ENCODE results near the gene LZTS2. TPM values are rescaled to one million over a fixed set of nuclear protein-coding genes. Genes with fewer than 3 reads are reported as not detected.
"Not testable (repeated sequence)": the region's sequence is repeated elsewhere in the genome, so short reads cannot be mapped to it uniquely, and the experiment has no call there.

The LZTS2 gene
- total RNA-seq, 1 donor from 2014 or later, result 47.2 TPM

DNA sequence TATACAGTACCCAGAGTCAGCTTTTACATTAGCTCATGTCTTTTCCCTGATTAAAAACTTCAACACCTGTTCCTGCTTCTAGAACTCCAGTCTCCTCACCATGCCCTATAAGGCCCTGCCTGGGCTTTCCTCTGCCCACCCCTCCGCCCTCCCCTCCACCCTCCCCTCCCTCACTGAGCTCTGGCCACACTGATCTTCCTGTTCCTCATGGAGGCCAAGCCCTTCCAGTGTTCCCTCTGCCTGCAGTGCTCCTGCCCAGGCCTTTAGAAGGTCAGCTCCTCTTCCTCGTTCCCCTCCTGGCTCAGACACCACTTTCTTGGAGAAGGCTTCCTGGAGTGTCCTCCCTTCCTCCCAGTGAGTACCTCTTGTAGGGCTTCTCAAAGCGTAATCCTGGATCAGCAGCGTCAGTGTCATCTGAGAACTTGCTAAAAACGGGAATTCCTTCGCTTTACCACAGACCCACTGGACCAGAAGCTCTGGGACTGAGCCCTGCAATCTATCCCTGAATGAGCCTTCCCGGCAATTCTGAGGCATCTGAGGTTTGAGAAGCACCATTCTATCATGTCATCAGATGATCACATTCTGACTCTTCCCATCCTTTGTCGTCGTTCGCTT is 27.6 kb downstream of the LZTS2 start:
- intact Hi-C loops (cut with DNase I), result no loop called here
- no peak for DNase-seq (ENCODE audit: low spot score)

DNA sequence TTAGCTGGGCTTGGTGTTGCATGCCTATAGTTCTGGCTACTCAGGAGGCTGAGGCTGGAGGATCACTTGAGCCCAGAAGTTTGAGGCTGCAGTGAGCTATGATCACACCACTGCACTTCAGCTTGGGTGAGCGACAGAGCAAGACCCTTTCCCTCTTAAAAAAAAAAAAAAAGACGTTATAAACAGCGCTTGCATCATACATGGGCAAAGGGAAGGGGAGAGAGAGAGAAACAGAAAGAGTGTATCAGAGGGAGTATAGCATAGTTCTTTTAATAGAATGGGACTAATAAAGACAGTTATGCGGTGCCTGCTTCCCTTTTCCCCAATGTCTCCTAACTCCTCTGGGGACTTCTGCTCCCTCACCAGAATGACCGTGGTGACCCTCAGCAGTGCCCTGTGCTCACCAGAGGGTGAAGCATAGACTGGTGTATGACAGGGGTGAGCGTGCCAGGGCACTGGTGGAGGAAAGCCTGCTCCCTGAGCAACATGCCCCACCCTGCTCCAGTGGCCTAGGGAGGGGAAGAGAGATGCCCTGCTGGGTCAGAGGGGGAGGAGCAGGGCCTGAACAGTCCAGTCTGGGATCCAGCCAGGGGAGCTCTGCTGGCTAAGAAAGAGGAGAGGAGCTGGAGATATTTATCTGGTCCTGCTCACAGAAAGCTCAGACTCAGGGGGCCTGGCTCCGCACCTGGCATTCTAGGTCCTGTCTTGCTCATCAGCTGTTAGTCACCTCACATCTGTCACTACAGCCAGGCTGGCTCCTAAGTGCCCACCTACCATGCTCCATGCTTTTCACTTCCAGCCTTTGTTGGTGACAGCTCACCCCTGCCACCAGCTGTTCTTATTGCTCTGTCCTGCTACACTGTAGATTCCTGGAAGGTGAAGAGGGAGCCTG is 29.1 kb downstream of the LZTS2 start:
- intact Hi-C loops (cut with DNase I), result no loop called here
- no peak for DNase-seq (ENCODE audit: low spot score)

DNA sequence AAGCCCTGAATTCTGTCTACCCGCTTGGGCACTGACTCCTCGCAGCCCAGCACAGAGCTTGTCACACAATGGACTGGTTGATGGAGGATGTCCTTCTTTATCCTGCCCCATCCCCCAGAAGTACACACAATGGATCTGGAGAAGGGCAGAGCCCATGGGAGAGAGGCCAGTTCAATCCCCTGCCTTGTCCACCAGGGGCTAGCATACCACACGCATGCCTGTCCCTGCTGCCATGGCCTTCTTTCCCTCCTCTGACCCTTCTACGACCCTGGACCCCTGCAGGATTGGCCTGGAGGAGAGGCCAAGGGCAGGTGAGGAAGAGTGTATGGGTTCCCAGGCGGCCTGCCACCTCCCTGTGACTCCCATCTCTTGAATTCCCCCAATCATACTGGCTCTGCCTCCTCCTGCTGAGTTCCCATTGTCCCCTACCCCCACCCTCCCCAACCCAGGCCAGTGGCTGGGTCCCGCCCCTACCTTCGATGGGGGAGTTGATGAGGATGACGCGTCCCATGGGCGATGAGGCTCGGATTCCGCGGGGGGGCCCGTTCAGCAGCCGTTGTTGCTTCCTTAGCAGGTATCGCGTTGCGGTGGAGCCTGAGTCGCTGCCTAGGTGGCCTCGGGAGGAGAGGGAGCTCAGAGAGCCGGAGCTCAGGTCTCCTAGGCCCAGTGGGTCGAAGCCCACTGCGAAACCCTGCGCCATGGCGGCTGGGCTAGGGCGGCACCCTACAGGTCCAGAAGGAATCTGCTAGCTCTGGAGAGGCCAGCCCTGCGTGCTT is 30.1 kb downstream of the LZTS2 start:
- DNase-seq (ENCODE audit: low spot score), result no peak
- intact Hi-C loops (cut with DNase I), result loop anchor here (2.0 kb wide), 1 partner anchor 31 kb away; the partner anchor contains the start of gene LZTS2

DNA sequence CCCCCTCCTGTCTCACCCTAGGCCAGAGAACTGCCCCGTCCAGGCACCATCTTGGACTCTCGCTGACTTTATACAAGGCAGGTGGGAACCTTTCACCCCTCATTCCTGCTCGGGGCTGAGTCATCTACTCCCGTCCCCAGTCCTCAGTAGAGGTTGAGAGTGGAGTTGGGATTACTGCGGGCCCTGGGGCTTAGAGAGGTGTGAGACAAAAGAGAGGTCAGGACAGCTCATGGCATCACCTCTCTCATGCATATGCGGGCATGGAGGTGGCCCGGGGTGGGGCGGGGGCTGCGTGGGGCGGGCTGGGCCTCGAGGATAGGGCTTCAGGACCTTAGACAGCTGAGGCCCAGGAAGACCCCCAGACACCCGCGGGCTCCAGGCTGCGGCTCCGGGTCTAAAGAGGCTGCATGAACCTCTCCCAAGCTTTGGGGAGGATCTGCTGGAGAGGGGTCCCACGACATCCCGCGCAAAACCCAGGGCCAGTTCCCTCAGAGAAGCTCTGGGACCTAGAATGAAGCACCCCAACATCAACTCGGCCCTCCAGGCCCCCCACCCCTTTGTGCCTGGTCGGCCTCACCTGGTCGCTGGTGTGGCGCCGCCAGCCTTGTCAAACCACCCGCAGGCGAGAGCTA is 31.0 kb downstream of the LZTS2 start:
- no peak for DNase-seq (ENCODE audit: low spot score)
- intact Hi-C loops (cut with DNase I), result loop anchor here (2.0 kb wide), 1 partner anchor 32 kb away; the partner anchor contains the start of gene LZTS2

DNA sequence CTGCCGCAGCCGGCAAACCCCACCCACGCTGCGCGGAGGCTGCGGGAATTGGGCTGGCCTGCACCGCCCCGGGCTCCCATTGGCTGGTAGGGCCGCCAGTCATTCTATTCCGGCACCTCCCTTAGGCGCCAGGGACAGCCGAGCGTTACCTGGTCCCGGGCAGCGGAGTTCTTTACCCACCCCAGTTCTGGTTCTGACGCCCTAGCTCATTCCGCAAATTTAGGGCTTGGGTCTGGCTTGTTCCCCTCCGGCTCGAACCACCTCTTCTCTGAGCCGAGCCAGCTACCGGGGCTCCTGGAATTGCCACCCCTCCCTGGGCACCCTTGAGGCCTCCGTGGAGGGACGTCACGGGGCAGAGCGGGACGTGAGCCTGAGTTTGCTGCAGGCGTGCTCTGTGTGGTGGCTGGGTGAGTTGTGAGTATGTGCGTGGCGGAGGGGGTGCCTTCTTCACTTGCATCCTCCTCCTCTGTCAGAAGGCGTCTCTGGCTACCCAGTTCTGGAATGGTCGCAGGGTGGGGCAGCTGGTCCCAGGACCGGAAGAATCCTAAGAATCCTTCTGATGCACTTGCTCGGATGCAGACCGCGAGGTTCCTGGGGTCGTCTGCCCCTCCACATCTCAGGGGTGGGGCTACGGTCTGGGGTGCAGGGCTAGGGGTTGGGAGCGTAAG is 31.7 kb downstream of the LZTS2 start, which contains the start of the genes PDZD7 and SFXN3:
Gene PDZD7, minus strand, starts transcription at position 2 of the 668 bp plus-strand sequence. CDS start 910 bp downstream, outside the sequence.
Gene SFXN3, plus strand, starts transcription at position 107 of the 668 bp plus-strand sequence. CDS start 3,461 bp downstream, outside the sequence.
- intact Hi-C loops (cut with DNase I), result loop anchor here (2.0 kb wide), 1 partner anchor 32 kb away; the partner anchor contains the start of gene LZTS2
- DNase-seq (ENCODE audit: low spot score), result peak; percentile 99

DNA sequence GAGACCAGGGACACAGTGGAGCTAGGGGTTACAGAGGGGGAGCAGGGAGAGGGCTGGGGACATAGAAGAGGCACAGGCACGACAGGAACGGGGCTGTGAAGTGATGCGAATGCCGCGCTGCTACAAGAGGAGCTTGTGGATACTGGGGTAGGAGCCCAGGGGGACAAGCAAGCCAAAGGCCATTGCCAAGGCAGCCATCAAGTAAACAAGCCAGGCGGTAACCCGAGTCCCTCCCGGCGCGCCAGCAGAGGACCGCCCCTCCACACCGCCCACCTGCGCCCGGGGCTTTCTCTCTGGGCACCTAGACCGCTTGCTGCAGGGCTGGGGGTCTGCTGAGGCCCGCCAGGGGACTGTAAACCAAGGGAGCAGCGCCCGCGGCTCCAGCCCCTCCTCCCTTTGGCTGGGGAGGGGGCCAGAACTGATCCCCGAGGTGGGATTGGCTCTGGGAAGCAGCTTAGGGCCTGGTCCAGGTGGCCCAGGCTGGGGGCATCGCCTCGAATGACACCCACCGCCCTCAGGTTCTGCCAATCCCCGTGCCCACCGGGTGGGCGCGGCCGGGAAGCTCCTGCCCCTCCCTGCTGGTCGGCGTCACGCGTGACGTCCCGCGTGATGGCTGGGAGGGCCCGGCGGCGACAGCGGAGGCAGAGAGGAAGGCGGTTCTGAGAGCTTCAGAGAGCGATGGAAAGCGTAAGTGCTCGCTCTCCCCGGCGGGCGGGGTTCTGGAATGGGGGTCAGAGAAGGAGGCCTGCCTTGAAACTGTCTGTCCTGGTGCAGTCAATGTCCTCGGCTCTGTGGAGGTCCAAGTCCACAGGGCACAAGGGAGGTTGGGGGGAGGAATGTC is 32.4 kb downstream of the LZTS2 start:
- intact Hi-C loops (cut with DNase I), result loop anchor here (2.0 kb wide), 1 partner anchor 33 kb away; the partner anchor contains the start of gene LZTS2
- peak; percentile 94 for DNase-seq (ENCODE audit: low spot score)

DNA sequence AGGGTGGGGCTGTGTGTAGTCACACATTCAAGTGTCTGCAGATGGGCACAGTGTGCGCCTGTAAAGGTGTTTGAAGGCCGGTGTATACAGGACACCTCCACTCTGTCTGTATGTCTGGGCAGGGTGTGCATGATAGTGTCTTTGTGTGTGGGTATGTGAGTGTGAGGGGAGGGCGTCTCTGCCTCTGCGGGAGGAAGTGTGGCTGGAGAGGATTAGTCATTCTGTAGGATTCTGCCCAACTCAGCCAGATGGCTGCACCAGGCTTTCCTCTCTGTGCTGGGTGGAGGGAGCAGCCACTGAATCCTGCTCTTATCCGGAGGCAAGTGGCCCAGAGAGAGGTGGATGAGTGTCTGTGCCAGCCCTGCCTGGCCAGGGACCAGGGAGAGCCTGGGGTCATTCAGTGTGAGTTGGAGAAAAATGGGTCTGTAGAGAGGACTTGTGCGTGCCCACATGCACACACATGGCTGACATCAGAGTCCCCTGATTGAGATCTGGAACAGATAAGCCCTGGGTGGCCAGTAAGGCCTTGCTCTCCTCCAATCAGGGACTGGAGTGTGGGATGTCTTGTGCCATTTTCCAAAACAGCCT is 33.1 kb downstream of the LZTS2 start:
- DNase-seq (ENCODE audit: low spot score), result peak; percentile 84
- intact Hi-C loops (cut with DNase I), result no loop called here

DNA sequence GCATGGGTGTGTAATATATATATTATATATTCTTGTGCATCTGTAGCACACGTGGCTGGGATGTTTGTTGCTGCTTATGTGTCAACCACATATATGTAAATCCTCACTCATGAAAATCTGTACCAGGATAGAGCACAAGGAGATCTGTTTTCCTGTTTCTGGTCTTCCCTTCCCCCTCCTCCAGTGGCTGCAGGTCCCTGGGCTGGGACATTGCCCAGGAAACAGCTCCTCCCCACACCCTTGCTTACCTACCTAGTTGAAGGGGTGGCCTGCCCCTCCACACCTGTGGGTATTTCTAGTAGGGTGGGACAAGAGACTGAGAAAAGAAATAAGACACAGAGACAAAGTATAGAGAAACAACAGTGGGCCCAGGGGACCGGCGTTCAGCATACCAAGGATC is 33.7 kb downstream of the LZTS2 start:
- intact Hi-C loops (cut with DNase I), result no loop called here
- no peak for DNase-seq (ENCODE audit: low spot score)

DNA sequence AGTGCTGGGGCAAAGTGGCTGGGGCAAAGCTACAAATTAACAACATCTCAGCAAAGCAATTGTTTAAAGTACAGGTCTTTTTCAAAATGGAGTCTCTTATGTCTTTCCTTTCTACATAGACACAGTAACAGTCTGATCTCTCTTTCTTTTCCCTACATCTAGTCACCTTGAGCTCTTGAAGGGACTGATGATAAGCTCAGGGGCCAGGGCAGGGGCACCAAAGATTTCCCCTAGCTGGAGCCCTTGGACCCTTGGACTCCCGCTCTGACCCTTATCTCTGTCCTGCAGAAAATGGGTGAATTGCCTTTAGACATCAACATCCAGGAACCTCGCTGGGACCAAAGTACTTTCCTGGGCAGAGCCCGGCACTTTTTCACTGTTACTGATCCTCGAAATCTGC is 34.8 kb downstream of the LZTS2 start:
- intact Hi-C loops (cut with DNase I); DNase-seq (ENCODE audit: low spot score): not testable (repeated sequence)

DNA sequence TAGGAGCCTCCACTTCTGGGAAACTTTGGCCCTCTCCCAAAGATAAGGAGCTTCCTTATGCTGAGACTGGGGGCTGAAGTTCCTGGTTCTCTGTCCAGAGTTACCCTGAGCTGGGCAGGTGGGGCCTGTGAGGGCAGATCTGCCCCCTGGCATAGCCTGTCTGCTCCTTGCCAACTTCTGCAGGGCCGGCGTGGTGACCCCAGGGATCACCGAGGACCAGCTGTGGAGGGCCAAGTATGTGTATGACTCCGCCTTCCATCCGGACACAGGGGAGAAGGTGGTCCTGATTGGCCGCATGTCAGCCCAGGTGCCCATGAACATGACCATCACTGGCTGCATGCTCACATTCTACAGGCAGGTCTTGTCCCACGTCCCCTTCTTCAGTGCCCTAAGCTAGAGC is 35.7 kb downstream of the LZTS2 start:
- DNase-seq (ENCODE audit: low spot score), result no peak
- intact Hi-C loops (cut with DNase I), result no loop called here

DNA sequence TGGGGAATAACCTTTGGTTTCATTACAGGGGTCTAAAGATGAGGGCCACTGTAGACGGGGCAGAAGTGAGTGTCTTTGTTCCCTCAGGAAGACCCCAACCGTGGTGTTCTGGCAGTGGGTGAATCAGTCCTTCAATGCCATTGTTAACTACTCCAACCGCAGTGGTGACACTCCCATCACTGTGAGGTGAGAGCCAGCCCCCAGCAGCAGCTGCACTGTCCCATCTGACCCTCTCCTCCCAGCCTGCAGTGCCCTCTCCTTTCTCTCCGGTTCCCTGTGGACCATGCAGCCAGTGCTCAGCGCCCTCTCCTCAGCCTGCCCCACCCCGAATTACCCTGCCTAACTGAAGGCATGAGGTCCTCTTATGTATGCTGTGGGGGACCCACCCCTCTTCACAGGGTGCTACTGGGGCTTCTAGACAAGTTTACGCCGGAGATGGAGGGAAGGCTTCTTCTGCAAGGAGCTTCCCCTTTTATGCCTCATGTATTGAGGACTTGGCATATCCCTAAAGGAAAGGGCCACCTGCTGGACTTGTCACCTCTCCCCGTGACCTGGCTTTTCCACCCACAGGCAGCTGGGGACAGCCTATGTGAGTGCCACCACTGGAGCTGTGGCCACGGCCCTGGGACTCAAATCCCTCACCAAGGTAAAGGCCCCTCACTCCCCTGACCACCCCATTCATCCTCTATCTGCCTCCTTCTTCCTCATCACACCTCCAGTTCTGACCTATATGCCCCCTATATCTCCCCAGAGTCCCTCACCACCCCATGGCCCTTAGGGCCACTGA is 36.5 kb downstream of the LZTS2 start:
- intact Hi-C loops (cut with DNase I), result no loop called here
- DNase-seq (ENCODE audit: low spot score), result no peak

DNA sequence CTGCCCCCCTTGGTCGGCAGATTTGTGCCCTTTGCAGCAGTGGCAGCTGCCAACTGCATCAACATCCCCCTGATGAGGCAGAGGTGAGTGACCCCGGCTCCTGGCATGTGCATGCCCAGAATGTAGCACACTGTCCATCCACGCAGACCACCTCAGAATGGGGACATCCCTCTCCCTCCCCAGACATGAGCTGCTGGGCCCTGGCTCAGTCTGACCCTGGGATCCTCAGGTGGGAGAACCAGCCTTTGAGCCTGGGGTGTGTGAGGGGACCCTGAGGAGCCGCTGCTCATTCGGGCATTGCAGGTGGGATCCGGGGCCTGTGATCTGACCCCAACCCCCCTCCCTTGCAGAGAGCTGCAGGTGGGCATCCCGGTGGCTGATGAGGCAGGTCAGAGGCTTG is 37.1 kb downstream of the LZTS2 start:
- intact Hi-C loops (cut with DNase I), result no loop called here
- DNase-seq (ENCODE audit: low spot score), result no peak

DNA sequence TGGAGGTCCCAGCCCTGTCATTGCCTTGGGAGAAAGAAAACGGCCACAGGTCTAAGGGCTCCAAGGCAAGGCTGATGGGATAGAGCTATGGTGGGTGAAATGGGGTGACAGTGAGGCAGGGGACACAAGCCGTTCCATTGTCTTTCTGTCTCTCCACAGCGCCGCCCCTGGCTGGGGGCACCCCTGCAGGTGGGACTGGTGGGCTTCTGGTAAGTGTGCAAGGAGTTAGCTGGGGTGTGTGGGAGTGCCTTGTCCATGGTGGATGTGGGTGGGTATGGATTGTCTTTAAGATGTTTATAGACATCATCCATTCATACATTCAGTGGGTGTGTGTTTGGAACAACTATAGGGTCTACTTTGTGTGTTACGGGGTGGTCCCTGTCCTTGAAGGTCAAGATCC is 38.9 kb downstream of the LZTS2 start:
- DNase-seq (ENCODE audit: low spot score), result no peak
- intact Hi-C loops (cut with DNase I), result no loop called here

DNA sequence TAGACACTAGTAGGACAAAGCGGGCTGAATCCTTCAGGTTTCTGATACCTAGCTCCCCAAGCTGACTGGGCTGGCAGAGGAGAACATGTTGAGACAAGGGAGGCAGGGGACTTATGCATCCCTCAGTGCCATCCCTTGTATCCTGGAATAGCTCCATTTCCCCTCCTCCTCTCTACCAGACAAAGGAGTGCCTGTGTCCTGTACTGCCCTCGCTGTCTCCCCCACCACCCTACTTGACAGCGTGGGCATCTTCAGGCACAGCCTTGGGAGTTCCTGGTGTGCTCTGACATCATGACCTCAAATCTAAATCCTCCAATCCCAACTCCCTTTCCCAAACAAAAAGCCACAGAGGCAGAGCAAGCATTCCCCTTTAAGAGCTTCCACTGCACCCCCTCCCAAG is 40.5 kb downstream of the LZTS2 start:
- intact Hi-C loops (cut with DNase I), result no loop called here
- DNase-seq (ENCODE audit: low spot score), result no peak

DNA sequence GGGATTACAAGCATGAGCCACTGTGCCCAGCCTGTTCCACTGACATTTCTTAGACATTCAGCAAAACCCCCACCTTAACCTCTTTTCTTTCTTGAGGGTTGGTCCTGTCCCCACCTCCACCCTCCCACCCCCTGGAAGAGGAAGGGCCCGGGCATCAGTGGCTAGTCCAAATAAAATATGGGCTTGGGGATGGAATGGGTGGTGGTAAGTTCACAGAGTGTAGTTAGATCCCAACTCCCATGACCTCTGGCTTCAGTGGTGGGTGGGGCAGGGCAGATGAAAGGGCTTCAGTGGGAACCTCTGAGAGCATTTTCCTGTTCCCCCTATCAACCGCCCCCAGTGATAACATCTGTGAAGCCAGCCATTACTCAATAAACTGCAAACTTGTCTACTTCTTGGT is 41.2 kb downstream of the LZTS2 start:
- DNase-seq (ENCODE audit: low spot score), result no peak
- intact Hi-C loops (cut with DNase I), result loop anchor here (1.0 kb wide), 1 partner anchor 26 kb away; no protein-coding TSS in a partner anchor

DNA sequence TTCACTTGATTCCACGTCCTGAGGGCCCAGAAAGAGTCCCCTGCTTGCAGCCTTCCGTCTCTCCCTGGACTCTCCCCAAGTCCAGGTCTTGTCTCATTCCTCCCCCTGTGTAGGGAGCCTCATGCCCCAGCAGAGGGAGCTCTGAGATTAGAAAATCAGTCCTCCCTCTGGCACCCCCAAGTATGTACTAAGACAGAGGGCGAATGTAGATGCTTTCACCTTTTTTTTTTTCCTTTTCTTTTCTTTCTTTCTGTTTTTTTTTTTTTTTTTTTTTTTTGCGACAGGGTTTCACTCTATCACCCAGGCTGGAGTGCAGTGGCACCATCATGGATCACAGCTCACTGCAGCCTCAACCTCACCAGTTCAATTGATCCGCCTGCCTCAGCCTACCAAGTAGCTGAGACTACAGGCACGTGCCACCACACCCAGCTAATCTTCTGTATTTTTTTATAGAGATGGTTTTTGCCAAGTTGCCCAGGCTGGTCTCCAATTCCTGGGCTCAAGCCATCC is 41.7 kb downstream of the LZTS2 start:
- intact Hi-C loops (cut with DNase I), result loop anchor here (1.0 kb wide), 1 partner anchor 26 kb away; no protein-coding TSS in a partner anchor
- no peak for DNase-seq (ENCODE audit: low spot score)

Measured in cardiac septum (tissue), 1 donor.